ENCODE measurements around the gene PRRC1. TPM values are rescaled to one million over a fixed set of nuclear protein-coding genes. Genes with fewer than 3 reads are reported as not detected.

PRRC1 gene
- total and polyA plus RNA-seq, 2 experiments from 2014 or later = 31.9 to 33.9 TPM

DNA sequence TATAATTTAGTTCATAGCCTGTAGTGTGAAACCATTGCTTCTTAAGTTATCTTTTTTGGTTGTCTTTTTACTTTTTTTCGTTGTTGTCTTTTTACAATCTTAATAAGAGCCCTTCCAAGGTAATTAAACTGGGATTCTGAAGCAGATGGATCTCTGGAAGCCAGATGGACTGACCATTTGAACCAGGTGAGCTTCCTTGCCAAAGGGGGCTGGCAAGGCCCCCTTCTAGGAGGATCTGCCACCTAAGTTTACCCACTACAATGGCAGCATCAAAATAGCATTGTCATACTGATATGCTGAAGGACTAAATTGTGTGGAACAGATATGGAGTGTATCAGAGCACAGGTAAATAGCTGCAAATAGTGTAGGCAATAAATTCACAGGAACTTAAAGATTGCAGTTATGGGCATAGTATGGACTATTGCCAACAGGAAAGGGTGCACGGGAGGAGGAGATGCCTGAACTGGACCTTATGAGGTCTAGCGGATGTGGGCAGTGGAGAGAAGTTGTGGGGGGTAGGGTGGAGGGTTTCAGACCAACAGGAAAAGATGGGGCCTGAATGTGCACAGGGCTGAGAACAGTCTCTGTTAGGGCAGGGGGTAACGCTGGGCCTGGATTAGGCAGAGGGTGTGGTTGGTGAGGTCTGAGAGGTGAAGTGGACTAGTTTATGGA, 69.9 kb downstream of the PRRC1 start:
- no peaks in the 10 kb centered on the region for H3K9me3 ChIP-seq (ENCODE audit: low read depth)
- no peak overlapping the region for H3K4me3 ChIP-seq
- H3K27ac ChIP-seq = no peak overlapping the region
- H3K27me3 ChIP-seq = no peaks in the 10 kb centered on the region
- H3K4me1 ChIP-seq (ENCODE audit: low read depth) = peaks cover 11% of the 10 kb centered on the region
- TF ChIP-seq, protein P1, sequence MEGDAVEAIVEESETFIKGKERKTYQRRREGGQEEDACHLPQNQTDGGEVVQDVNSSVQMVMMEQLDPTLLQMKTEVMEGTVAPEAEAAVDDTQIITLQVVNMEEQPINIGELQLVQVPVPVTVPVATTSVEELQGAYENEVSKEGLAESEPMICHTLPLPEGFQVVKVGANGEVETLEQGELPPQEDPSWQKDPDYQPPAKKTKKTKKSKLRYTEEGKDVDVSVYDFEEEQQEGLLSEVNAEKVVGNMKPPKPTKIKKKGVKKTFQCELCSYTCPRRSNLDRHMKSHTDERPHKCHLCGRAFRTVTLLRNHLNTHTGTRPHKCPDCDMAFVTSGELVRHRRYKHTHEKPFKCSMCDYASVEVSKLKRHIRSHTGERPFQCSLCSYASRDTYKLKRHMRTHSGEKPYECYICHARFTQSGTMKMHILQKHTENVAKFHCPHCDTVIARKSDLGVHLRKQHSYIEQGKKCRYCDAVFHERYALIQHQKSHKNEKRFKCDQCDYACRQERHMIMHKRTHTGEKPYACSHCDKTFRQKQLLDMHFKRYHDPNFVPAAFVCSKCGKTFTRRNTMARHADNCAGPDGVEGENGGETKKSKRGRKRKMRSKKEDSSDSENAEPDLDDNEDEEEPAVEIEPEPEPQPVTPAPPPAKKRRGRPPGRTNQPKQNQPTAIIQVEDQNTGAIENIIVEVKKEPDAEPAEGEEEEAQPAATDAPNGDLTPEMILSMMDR (IDR thresholded peaks at IDR 0.05; ENCODE audit: low read depth, low read length) = no peak
- DNase-seq (ENCODE audit: low read depth in 1 of 2, low spot score in 1 of 2) = no peak
- no peaks in the 10 kb centered on the region for H3K36me3 ChIP-seq

DNA sequence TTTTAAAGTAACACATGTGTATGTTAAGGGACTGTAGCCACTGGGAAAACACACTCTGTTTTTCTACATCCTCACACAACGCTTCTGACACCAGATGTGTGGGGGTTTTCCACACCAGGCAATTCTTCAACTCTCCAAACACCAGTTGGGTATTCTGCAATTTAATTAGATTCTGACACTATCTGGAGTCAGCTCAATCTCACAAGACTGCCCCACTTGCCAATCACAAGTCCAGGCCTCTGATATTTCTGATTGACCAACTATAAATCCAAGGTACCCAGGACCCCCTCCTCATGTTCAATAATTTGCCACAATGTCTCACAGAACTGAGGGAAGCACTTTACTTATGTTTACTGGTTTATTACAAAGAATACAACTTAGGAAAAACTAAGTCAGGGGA, 70.9 kb downstream of the PRRC1 start:
- no peak overlapping the region for H3K4me3 ChIP-seq
- H3K9me3 ChIP-seq (ENCODE audit: low read depth) = no peaks in the 10 kb centered on the region
- no peak overlapping the region for H3K27ac ChIP-seq
- peaks cover 4% of the 10 kb centered on the region for H3K4me1 ChIP-seq (ENCODE audit: low read depth)
- H3K27me3 ChIP-seq = no peaks in the 10 kb centered on the region
- DNase-seq (ENCODE audit: low read depth in 1 of 2, low spot score in 1 of 2) = no peak
- no peaks in the 10 kb centered on the region for H3K36me3 ChIP-seq
- TF ChIP-seq, protein P1 (IDR thresholded peaks at IDR 0.05; ENCODE audit: low read depth, low read length) = no peak

DNA sequence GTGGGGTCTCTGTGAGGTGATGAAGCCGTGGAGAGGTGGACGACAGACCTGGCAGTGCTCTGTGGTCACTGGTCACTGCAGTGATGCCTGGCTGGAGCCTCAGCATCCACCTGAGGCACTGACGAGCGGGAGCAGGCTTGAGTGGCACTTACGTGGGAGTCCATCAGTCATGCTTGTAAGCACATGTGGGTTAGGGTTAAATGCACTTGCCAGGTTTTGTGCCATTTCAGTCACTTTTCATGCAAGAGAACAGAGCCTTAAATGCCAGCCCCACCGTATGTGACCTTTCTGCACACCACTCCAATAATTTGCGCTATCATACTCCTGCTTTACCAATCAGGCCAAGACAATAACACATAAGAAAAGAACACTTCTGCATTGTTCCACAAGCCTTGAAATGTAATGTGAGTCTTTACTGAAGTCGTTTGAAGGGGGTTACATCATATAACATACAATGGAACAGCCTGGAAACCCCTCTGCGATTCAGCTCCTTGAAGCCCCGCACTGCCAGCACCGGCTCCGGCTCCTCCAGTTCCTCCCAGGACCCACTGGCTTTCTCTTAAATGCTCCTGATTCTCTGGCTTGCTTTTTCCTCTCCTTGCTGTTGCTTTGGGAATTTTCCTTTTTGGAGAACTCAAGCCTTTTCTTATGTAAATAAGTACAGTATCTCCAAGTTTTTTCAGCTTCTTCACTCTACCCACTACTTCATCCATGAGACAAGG, 72.0 kb downstream of the PRRC1 start:
- H3K4me1 ChIP-seq (ENCODE audit: low read depth) = peaks cover 4% of the 10 kb centered on the region
- TF ChIP-seq, protein P1 (IDR thresholded peaks at IDR 0.05; ENCODE audit: low read depth, low read length) = no peak
- DNase-seq (ENCODE audit: low read depth in 1 of 2, low spot score in 1 of 2) = no peak
- no peak overlapping the region for H3K4me3 ChIP-seq
- no peaks in the 10 kb centered on the region for H3K36me3 ChIP-seq
- H3K27me3 ChIP-seq = no peaks in the 10 kb centered on the region
- no peak overlapping the region for H3K27ac ChIP-seq
- H3K9me3 ChIP-seq (ENCODE audit: low read depth) = no peaks in the 10 kb centered on the region

DNA sequence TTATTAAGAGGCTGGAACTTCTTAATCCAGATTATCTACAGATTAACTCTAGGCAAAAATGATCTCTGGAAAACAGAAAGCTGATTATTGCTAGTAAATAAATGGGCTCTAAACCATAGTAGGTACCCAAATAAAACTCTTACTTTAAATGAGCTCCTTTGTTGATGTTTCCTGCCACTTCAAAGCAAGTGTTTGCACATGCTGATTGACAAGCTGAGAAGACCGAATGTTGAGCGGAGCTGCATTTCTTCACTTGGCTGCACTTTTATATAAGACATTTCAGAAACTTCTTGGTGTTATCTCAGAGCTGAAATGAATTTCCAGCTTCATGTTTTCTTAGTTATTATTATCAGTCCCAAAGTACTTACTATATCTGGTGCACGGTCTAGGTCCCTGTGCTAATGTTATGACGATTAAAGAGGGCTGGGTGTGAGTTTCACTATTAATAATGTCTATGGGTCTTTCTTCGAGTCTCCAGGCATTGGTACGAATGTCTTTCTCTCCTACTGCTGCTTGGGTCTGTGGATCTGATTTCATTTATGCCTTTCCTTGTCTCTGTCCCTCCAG, 72.8 kb downstream of the PRRC1 start:
- H3K27ac ChIP-seq = no peak overlapping the region

DNA sequence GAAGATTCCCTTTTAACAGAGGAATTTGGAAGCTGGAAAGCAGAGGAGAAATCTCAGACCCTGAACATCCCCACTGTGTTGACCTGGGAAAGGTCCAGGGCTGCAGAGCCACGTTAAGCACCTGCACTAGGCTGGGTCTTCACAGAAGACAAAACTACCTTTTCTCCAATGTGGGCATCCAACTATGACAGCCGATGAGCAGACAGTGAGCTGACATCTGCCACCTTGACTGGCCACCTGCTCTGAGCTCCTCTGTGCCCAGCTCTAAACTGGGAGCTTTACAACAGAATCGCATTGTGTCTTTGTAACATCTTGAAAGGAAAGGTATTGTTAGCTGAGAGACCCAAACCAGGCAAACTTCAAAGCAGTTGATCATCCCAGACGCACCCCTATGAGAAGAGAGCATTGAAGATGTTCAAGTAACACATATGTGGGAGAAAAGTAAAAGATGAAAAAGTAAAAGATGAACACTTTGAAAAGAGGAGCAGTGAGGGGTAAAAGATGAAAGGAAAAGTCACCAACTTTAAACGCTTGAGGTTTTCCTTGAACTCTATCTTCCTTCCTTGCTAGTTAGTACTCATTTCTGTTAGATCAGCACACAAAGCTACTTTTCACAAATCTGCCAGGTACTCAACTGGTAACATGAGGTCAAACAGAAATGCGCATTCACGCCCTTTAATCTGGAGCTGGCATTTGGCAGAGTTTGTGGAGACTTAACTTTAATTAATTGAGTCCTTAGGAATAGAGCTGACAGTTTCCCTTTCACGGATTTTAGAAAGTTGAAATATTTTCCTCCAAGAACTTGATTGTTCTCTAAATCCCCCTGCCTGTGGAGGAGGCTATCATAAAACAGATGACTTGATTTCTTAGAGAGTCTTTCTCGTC, 78.3 kb downstream of the PRRC1 start:
- TF ChIP-seq, protein P1 (IDR thresholded peaks at IDR 0.05; ENCODE audit: low read depth, low read length) = no peak
- DNase-seq (ENCODE audit: low read depth in 1 of 2, low spot score in 1 of 2) = no peak
- no peaks in the 10 kb centered on the region for H3K27me3 ChIP-seq

More for the DNA sequence above, 72.8 kb downstream of the PRRC1 start:
- H3K27me3 ChIP-seq = no peaks in the 10 kb centered on the region
- H3K4me1 ChIP-seq (ENCODE audit: low read depth) = peaks cover 4% of the 10 kb centered on the region
- no peak for DNase-seq (ENCODE audit: low read depth in 1 of 2, low spot score in 1 of 2)
- no peaks in the 10 kb centered on the region for H3K9me3 ChIP-seq (ENCODE audit: low read depth)
- TF ChIP-seq, protein P1 (IDR thresholded peaks at IDR 0.05; ENCODE audit: low read depth, low read length) = no peak
- H3K4me3 ChIP-seq = no peak overlapping the region
- H3K36me3 ChIP-seq = no peaks in the 10 kb centered on the region

More for the DNA sequence above, 78.3 kb downstream of the PRRC1 start:
- H3K9me3 ChIP-seq (ENCODE audit: low read depth) = no peaks in the 10 kb centered on the region
- H3K27ac ChIP-seq = no peak overlapping the region
- H3K4me1 ChIP-seq (ENCODE audit: low read depth) = peaks cover 5% of the 10 kb centered on the region
- no peak overlapping the region for H3K4me3 ChIP-seq
- H3K36me3 ChIP-seq = no peaks in the 10 kb centered on the region
